WTC11 (cell line): ENCODE data around the gene ESYT3. TPM values are rescaled to one million over a fixed set of nuclear protein-coding genes. Genes with fewer than 3 reads are reported as not detected.

Experiments
- ATAC-seq: fragments of 200-7000 bp; cut with Tn5 transposase; 2 replicates; pipeline ENCODE4 v1.10.0; 2021; ENCODE audit warnings: mild to moderate bottlenecking, moderate library complexity
- CTCF ChIA-PET: fragments of 300-600 bp; sonication (Branson Sonifier 250); formaldehyde crosslinking; loops from one replicate; lab custom pipeline; 2021; ENCODE audit warnings: antibody characterized with exemption; lab: Charles Lee
- POLR2A ChIA-PET: fragments of 350-600 bp; sonication (Branson Sonifier 250); formaldehyde crosslinking; loops from one replicate; lab custom pipeline; 2021; ENCODE audit warnings: antibody characterized with exemption; lab: Charles Lee
- DNase-seq: peaks from one replicate; pipeline ENCODE4 v3.0.0; 2021; ENCODE audit warnings: low spot score
- H3K27ac Mint-ChIP-seq: 2 replicates; pipeline ENCODE4 v1.8.0; 2021; ENCODE audit warnings: mixed read lengths
- H3K27me3 Mint-ChIP-seq: 2 replicates; pipeline ENCODE4 v1.8.0; 2021; ENCODE audit warnings: low read depth, mild to moderate bottlenecking, moderate library complexity, mixed read lengths
- H3K36me3 Mint-ChIP-seq: 2 replicates; pipeline ENCODE4 v1.8.0; 2021; ENCODE audit warnings: mixed read lengths
- H3K4me1 Mint-ChIP-seq: 2 replicates; pipeline ENCODE4 v1.8.0; 2022; ENCODE audit warnings: mixed read lengths
- H3K4me3 Mint-ChIP-seq: 2 replicates; pipeline ENCODE4 v1.8.0; 2021; ENCODE audit warnings: mild to moderate bottlenecking, moderate library complexity, mixed read lengths
- H3K9me3 Mint-ChIP-seq: 2 replicates; pipeline ENCODE4 v1.8.0; 2021; ENCODE audit warnings: mixed read lengths
- E2F4 ChIP-seq: sonication (generic); formaldehyde crosslinking; IDR thresholded peaks from 2 replicates; pipeline ENCODE4 v1.8.1; 2022; ENCODE audit warnings: low read depth, mild to moderate bottlenecking, moderate library complexity, missing genetic modification reagents, borderline replicate concordance
- ELF4 ChIP-seq: sonication (generic); formaldehyde crosslinking; IDR thresholded peaks from 2 replicates; pipeline ENCODE4 v1.8.1; 2022; ENCODE audit warnings: low read depth, mild to moderate bottlenecking, moderate library complexity, missing genetic modification reagents
- NFATC4 ChIP-seq: fragments of 250-450 bp; sonication (Bioruptor Pico); IDR thresholded peaks from 2 replicates; pipeline ENCODE4 v1.9.0; 2021; ENCODE audit warnings: mild to moderate bottlenecking
- NFE2L1 ChIP-seq: sonication (generic); formaldehyde crosslinking; IDR thresholded peaks from 2 replicates; pipeline ENCODE4 v1.8.1; 2023; ENCODE audit warnings: missing genetic modification reagents
- NR1H2 ChIP-seq: sonication (generic); formaldehyde crosslinking; IDR thresholded peaks from 2 replicates; pipeline ENCODE4 v1.9.0; 2021; ENCODE audit warnings: mild to moderate bottlenecking, moderate library complexity, missing genetic modification reagents
- RELA ChIP-seq: sonication (generic); formaldehyde crosslinking; IDR thresholded peaks from 2 replicates; pipeline ENCODE4 v1.8.1; 2022; ENCODE audit warnings: missing genetic modification reagents, mild to moderate bottlenecking, borderline replicate concordance
- SOX15 ChIP-seq: fragments of 250-450 bp; sonication (Bioruptor Pico); IDR thresholded peaks from 2 replicates; pipeline ENCODE4 v1.9.0; 2021; ENCODE audit warnings: mild to moderate bottlenecking
- STAT6 ChIP-seq: sonication (generic); formaldehyde crosslinking; conservative IDR thresholded peaks from 2 replicates; pipeline ENCODE4 v1.8.1; 2023; ENCODE audit warnings: mild to moderate bottlenecking, low read depth, missing genetic modification reagents, moderate library complexity
- USF2 ChIP-seq: sonication (generic); formaldehyde crosslinking; IDR thresholded peaks from 2 replicates; pipeline ENCODE4 v1.8.1; 2023; ENCODE audit warnings: mild to moderate bottlenecking, missing genetic modification reagents, moderate library complexity
- ZNF317 ChIP-seq: sonication (generic); formaldehyde crosslinking; IDR thresholded peaks from 2 replicates; pipeline ENCODE4 v1.8.1; 2023; ENCODE audit warnings: low read depth, mild to moderate bottlenecking, moderate library complexity, missing genetic modification reagents, borderline replicate concordance
- total RNA-seq: library from RNA; stranded (reverse); gene quantifications from 3 replicates; pipeline ENCODE4 v1.2.3, GENCODE V29; 2021
- TF ChIP-seq, protein P1 (sequence below): sonication (generic); formaldehyde crosslinking; IDR thresholded peaks from 2 replicates; pipeline ENCODE4 v1.8.0; 2022; ENCODE audit warnings: mild to moderate bottlenecking, missing genetic modification reagents
- TF ChIP-seq, protein P2 (sequence below): fragments of 250-450 bp; sonication (Bioruptor Pico); IDR thresholded peaks from 2 replicates; pipeline ENCODE4 v1.9.0; 2021; ENCODE audit warnings: moderate library complexity, mild to moderate bottlenecking, inconsistent platforms, borderline replicate concordance
- TF ChIP-seq, protein P3 (sequence below): sonication (generic); formaldehyde crosslinking; IDR thresholded peaks from 2 replicates; pipeline ENCODE4 v1.8.1; 2023; ENCODE audit warnings: mild to moderate bottlenecking, missing genetic modification reagents

ESYT3 gene
- total RNA-seq, 1 experiment from 2014 or later: 6.4 TPM

DNA sequence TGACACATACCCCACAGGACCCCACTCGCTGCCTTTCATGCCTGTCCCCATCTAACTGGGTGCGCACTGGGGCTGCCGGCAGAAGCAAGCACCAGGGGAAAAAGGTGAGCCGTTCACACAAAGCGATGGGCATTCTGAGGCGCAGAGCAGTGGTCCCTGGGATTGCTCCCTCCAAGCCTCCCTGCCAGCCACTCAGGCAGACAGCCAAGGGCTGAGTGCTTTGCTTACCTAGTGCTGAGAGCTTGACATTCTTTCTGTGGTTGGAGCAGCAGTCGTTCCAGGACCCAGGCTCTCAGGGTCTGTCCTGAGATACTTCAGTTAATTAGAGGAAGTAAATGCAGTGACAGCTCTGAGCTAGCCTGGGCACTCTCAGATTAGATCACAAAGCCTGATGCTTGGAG is 5.7 kb downstream of the ESYT3 start:
- ChIA-PET POLR2A (no interaction called here), CTCF (interaction anchor here (2.7 to 3.3 kb wide), 2 partner anchors 11 to 23 kb away, joined by 8 to 17 read pairs; no protein-coding TSS in a partner anchor)
- H3K4me1 Mint-ChIP-seq: peaks cover 13% of the 10 kb centered on the region
- peaks cover 27% of the 10 kb centered on the region for H3K27me3 Mint-ChIP-seq
- DNase-seq (no peak), ATAC-seq (peak; percentile 9; the same call in 1 of the 2 replicates)
- H3K36me3 Mint-ChIP-seq: no peaks in the 10 kb centered on the region
- TF ChIP-seq, protein P1, sequence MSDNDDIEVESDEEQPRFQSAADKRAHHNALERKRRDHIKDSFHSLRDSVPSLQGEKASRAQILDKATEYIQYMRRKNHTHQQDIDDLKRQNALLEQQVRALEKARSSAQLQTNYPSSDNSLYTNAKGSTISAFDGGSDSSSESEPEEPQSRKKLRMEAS (CRISPR knock-in tag): no peak
- TF ChIP-seq, protein P2, sequence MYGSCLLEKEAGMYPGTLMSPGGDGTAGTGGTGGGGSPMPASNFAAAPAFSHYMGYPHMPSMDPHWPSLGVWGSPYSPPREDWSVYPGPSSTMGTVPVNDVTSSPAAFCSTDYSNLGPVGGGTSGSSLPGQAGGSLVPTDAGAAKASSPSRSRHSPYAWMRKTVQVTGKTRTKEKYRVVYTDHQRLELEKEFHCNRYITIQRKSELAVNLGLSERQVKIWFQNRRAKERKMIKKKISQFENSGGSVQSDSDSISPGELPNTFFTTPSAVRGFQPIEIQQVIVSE: no peak
- TF ChIP-seq NFE2L1 (no peak), NFATC4 (CRISPR knock-in tag) (no peak), NR1H2 (CRISPR knock-in tag) (no peak), ELF4 (no peak)
- no peaks in the 10 kb centered on the region for H3K9me3 Mint-ChIP-seq
- no peak overlapping the region for H3K27ac Mint-ChIP-seq
- no peak overlapping the region for H3K4me3 Mint-ChIP-seq

DNA sequence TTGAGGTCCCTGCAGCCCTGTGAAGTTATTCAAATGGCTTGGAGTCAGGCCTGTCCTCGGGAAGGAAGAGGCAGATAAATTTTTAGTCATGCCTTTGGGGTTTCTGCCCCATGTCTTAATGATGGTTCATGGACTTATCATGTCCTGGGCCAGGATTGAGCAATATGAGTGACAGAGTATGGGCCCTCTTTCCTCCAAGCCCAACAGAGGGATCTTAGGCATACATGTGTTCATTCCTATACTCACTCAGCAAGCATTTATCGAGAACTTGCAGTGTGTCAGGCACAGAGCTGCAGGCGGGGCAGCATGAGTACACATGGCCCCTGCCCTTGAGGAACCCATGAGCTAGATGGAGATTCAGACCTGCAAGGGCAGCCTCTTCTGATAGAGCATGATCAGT is 6.2 kb downstream of the ESYT3 start:
- POLR2A ChIA-PET: no interaction called here
- Mint-ChIP-seq H3K36me3 (no peaks in the 10 kb centered on the region), H3K4me1 (peaks cover 13% of the 10 kb centered on the region), H3K27me3 (peaks cover 23% of the 10 kb centered on the region), H3K4me3 (no peak overlapping the region), H3K27ac (no peak overlapping the region), H3K9me3 (no peaks in the 10 kb centered on the region)
- DNase-seq: no peak
- CTCF ChIA-PET: interaction anchor here (2.7 to 3.3 kb wide), 2 partner anchors 10 to 23 kb away, joined by 8 to 17 read pairs; no protein-coding TSS in a partner anchor
- ATAC-seq: no peak
- TF ChIP-seq STAT6 (CRISPR knock-in tag) (no peak), E2F4 (CRISPR knock-in tag) (no peak), ZNF317 (CRISPR knock-in tag) (no peak), SOX15 (CRISPR knock-in tag) (no peak)
- TF ChIP-seq, protein P3, sequence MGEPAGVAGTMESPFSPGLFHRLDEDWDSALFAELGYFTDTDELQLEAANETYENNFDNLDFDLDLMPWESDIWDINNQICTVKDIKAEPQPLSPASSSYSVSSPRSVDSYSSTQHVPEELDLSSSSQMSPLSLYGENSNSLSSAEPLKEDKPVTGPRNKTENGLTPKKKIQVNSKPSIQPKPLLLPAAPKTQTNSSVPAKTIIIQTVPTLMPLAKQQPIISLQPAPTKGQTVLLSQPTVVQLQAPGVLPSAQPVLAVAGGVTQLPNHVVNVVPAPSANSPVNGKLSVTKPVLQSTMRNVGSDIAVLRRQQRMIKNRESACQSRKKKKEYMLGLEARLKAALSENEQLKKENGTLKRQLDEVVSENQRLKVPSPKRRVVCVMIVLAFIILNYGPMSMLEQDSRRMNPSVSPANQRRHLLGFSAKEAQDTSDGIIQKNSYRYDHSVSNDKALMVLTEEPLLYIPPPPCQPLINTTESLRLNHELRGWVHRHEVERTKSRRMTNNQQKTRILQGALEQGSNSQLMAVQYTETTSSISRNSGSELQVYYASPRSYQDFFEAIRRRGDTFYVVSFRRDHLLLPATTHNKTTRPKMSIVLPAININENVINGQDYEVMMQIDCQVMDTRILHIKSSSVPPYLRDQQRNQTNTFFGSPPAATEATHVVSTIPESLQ (CRISPR knock-in tag): no peak

- Mint-ChIP-seq H3K4me3 (no peak overlapping the region), H3K4me1 (peaks cover 6% of the 10 kb centered on the region), H3K36me3 (no peaks in the 10 kb centered on the region), H3K27me3 (peaks cover 16% of the 10 kb centered on the region), H3K27ac (no peak overlapping the region), H3K9me3 (no peaks in the 10 kb centered on the region)
- ATAC-seq: no peak
- POLR2A ChIA-PET: no interaction called here
- TF ChIP-seq USF2 (CRISPR knock-in tag) (peak; percentile 16; the same call in 1 of the 2 replicates), RELA (CRISPR knock-in tag) (no peak)
- DNase-seq: no peak
- CTCF ChIA-PET: interaction anchor here (0.7 to 3.3 kb wide), 3 partner anchors 10 to 474 kb away, joined by 3 to 17 read pairs (median 8); no protein-coding TSS in a partner anchor
Measured at GRCh38 chr3:138441256-138441655, 6.8 kb downstream of the ESYT3 start.
